GM19438 (cell line): Measurements from ENCODE around the gene HYI.

ENCODE experiments used
- ATAC-seq: cut with Tn5 transposase; IDR thresholded peaks from one replicate; pipeline ENCODE4 v1.9.1; 2021; ENCODE audit warnings: low read depth; ENCODE audit not compliant: unreplicated experiment

HYI gene

DNA sequence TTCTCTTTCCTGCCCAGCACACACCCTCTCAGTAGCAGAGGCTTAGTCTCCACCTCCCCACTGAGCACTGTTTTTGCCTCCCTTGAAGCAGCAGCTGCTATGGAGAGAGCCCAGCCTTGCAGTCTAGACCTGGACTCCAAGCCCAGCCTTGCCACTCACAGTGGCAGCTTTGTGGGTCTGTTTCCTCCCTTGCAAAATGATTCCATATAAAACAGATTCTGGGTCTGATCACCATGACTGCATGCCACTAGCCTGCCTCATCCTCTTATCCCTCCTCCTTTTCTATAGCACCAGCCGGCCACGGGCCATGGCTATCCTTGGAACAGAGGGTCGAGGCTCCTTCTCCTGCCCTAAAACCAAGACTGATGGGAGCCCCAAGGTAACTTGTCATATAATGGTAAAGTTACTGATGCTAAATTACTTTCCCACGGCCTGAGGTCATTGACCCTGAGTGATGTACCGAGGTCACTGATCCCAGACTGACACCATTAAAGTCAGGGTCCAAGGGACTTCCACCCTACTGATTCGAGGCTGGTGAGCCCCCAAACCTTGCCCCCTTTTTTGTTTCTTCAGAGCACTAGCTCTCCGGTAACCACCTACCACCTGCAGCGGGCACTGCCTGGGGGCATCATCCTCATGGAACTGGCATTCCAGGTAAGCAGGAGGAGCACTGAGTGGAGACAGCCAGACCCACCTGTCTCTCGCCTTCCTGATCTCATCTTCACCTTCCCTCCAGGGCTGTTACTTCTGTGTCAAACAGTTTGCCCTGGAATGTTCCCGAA, 7.9 kb downstream of the HYI start:
- no peak for ATAC-seq

DNA sequence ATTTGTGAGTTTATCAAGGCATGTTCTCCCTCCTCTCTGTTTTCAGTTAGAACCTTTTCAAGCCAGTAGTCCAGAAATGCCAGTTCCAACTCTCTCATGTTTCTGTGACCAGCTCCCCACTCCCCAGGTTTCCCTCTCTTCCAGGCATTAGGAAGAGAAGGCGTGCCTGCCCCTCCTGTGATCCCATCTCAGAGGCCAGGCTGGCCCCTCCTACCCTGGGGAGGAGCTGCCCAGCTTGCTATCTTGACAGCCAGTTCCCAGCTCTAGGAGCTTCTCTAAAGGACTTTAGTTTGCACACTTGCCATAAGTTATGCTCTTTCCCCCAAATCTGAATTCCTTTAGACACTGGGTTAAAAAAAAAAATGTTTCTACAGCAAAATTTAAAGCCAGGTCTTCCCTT, 8.9 kb downstream of the HYI start:
- ATAC-seq: no peak

DNA sequence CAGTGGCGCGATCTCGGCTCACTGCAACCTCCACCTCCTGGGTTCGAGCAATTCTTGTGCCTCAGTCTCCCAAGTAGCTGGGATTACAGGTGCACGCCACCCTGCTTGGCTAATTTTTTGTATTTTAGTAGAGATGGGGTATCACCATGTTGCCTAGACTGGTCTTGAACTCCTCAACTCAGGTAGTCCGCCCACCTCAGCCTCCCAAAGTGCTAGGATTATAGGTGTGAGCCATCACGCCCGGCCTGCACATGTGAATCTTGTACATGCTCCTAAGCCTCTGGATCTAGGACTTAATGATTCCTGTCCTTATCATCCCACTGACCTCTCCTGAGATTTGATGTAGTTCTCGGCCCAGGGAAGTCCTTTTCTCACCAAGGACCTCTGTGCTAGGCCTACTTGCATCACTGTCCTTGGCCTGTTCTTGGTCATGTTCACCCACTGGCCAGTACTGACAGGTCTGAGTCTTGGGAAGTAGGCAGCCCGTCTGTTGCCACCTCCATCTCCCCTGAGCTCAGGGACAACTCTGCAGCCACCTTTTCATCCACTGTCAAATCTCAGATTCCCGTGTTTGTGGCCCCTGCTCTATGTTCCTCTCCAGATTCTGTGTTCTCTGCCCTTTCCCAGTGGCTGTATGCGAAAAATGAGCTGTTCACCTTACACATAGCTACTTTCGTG, 9.4 kb downstream of the HYI start:
- no peak for ATAC-seq

DNA sequence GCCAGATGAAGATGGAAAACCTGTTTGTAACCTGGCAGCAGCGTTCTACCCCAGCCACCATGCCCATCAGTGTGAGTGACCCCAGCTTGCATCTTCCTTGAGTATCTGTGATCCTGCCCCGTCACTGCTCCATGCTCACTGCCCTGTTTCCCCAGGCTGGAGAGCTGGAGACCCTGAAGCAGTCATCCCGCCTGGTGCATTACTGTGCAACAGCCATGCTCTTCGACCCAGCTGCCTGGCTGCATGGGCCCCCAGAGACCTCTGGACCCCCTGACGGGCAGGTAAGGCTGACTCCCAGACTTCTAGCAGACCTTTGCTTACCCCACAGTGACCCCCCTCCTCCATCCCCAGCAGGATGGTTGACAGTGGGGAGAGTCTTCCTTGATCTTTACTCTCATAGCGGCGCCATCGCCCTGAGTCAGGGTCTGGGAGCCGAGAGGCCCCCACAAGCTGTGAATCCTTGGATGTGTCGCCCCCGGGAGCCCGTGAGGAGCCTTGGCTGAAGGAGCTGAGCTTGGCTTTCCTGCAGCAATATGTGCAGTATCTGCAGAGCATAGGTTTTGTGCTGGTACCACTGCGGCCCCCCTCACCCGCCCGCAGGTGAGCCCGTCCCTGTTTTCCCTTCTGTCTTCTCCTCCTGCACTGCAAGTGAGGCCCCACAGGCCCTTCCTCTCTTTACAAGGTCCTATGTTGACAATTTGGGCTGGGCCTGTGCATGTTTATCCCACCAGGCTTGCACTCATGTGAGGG, 10.4 kb downstream of the HYI start:
- no peak for ATAC-seq

DNA sequence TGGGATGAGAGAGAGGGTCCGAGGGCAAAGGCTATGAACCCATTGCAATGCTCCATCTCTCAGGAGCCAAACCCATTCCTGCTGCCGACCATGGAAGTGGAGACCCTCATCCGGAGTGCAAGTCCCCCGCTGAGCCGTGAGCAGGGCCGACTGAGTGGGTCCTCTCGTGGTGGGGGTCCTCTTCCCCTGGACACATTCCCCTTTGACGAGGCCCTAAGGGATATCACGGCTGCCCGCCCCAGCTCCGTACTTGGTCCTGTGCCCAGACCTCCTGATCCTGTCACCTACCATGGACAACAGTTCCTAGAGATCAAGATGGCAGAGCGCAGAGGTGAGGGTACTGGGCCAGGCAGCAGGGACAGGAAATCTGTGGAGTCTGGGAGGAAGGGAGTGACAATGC, 11.0 kb downstream of the HYI start:
- ATAC-seq: no peak

DNA sequence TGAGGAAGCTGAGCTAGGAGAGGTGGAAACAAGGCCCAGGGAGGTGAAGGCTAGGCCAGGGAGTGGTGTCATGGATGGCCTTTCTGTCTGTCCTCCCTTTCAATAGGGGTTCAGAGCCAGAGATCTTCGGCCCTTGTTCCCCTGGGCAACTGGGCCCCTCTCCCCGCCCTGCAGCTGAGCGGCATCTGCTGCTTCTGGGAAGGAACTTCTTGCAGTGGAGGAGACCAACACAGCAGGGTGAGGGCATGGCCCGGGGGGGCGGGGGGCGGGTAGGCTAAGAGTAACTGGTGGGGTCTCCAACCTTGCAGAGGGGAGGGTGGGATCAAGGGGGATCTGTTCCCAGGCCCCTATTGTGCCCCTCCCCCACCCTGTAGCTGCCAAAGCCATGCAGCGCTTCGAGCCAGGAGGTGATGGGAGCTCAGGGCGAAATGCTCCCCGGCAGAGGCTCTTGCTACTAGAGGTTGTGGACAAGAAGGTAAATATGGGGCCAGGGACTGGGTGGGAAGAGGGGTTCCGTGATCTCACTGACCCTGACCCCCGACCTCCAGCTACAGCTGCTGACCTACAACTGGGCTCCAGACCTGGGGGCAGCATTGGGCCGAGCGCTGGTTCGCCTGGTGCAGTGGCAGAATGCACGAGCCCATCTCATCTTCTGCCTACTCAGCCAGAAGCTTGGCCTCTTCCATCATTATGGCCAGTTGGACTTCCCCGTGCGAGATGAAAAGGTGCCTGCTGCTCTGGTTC, 11.7 kb downstream of the HYI start:
- ATAC-seq: no peak

DNA sequence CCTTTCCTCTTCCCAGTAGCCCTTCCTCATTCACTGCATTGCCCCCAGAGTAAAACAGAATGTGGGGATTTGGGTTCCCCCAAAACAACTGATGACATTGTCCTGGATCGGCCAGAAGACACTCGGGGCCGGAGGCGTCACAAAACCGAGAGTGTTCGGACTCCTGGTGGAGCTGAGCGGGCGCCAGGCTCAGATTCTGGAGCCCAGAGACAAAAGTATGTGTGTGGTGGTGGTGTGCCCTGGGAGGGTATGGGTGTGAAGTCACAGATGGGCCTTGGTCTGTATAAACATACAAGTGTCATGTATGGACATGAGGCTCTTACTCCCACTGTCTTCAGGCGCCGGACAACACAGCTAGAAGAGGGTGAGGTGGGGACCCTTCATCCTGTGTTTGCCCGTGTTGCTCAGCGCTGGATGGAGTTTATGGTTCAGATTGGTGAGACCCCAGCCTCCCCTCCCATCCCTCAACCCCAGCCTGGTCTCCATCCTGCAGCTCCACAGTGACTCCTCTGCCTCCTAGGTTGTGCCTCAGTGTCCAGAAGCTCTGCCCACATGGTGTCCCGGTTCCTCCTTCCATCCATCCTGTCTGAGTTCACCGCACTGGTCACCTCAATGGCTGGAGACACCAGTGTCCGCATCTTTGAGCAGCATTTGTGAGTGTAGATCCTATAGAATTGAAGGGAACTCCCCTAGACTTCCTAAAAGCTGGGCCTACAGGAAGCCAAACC, 12.4 kb downstream of the HYI start:
- no peak for ATAC-seq

DNA sequence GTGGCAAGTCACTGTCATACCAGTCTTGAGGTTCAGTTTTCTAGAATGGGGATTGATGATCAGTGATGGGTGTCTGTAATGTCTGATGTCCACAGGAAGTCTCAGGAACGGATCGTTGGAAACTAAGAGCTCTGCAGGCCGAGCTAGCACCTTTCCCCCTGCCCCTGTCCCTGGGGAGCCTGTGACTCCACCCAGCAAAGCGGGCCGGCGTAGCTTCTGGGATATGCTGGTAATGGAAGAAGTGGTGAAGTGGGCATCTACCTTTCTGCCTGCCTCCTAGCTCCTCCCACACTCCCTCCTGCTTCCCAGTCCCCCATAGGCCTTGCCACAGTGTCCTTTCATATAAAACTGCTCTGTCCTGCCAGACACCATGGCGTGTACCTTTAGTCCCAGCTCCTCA, 13.4 kb downstream of the HYI start:
- no peak for ATAC-seq

DNA sequence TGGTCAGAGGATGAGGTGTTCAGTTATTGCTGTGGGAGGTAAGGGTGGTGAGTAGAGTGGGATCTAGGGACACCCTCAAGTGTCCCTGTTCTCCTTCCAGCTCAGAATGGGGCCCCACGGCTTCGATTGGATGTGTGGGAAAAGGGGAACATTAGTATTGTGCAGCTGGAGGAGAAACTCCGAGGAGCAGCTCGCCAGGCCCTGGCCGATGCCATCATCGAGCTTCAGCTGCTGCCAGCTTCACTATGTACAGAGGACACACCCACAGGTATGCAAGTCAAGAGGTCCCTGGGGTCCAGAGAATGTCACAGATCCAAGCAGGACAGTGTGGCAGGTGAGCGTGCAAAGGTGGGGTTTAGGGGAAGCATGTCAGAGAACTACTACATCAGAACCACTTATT, 13.9 kb downstream of the HYI start:
- no peak for ATAC-seq

DNA sequence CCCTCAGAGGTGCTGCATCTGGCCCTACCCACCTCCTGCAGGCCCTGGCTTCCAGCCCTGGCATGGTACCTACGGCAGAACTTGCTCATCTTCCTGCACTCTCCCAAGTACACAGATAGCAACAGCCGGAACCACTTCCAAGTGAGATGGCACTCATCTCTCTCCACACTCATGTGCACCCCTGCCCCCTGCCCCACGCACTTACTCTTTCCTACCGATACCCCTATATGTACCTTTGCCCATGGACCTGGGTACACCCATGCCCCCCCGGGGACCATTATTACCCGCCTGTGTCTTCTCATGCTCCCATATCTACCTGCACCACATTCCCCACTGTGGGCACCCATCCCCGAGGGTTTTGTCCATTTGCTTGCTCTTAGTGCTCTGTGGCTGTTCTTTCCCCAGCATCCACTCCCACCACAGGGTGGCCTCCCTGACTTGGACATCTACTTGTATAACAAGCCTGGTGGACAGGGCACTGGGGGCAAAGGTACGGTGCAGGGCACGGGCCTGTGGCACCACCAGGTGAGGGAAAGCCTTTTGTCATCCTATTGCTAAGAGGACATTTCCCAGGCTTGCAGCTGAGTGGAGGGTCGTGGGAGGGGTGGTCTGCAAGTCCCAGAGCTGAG, 14.7 kb downstream of the HYI start:
- ATAC-seq: no peak

DNA sequence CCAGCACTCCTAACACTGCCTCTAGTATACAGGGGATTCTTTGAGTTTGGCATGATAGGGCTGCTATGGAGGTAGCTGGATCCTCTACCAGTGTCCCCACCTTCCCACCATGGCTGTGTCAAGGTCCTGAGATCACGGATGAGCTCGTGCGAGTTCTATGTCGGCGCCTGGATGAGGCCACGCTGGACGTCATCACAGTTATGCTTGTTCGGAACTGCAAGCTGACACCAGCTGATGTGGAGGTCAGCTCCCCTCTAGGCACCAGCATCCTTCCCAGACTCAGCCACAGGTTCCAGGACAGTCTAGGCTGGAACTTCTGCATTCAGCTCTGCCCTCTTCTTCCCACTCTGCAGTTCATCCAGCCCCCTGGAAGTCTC, 15.2 kb downstream of the HYI start:
- ATAC-seq: no peak

DNA sequence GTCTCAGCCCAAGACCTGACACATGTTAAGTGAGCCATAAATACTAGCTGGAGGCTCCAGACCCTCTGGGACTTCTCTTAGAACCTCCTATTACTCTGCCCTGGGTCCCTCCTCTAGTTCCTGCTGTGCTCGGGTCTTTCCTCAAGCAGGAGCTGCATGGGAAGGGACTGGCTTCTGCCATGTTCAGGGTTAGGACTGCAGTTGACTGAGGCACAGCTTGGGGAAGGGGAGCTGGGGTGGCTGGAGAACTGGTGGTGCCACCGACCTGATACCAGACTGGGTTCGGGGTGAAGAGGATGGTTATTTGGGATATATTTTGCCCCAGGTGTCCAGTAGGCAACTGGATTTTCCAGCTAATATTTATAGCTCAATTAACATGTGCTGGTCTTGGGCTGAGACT, 15.7 kb downstream of the HYI start:
- ATAC-seq: no peak

DNA sequence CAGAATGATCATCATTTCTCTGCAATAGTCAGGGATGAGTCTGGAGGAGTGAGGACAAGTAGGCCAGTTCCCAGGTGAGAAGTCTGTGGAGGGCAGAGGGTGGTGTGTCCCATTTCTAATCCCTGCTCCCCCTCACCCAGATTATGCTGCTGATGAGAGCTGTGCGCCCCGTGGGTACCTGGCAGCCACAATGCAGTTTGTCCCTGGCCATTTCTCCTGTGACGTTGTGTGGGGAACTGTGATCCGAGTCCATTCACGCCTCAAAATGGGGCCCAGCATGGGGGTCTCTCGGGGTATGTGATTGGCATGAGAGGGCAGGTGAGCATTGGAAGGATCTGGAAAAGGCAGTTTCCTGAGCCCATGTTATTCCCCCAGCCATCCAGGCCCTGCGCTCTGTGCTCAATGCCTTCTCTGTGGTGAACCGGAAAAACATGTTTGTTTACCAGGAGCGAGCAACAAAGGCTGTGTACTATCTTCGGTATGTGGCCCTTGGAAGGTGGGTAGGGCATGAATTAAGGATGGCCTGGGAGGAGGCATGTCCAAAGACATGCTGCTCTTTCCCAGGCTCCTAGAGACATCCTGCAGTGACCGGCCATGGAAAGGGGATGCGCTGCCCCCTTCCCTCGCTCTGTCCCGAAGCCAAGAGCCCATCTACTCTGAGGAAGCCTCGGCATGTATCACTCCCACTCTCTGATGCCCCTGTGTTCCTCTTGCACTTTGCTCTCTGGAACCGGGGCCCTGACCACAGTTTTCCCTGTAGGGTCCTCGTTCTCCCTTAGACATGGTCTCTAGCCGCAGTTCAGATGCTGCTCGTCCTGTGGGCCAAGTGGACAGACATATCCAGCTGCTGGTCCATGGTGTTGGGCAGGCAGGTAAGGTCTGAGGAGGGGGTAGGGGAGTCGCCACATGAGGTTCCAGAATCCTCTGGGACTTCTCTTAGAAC, 16.4 kb downstream of the HYI start:
- no peak for ATAC-seq

DNA sequence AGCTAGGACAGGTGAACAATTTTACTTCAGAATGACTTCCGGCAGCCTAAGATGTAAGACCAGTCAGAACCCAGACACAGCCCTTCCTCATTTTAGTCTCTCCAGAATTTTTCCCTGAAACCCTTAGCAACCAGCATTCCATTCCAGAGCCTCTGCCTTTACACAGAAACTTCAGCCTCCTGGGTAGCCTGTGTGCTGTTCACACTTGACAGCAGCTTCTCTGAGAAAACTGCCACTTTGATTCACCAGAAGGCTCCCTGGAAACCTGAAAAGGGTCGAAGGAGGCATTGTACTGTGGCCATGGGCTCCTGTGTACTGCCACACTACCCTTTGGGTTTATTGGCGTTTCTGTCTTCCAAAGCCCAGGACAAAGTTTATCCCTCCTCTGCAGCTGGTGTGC, 17.4 kb downstream of the HYI start:
- ATAC-seq: no peak

DNA sequence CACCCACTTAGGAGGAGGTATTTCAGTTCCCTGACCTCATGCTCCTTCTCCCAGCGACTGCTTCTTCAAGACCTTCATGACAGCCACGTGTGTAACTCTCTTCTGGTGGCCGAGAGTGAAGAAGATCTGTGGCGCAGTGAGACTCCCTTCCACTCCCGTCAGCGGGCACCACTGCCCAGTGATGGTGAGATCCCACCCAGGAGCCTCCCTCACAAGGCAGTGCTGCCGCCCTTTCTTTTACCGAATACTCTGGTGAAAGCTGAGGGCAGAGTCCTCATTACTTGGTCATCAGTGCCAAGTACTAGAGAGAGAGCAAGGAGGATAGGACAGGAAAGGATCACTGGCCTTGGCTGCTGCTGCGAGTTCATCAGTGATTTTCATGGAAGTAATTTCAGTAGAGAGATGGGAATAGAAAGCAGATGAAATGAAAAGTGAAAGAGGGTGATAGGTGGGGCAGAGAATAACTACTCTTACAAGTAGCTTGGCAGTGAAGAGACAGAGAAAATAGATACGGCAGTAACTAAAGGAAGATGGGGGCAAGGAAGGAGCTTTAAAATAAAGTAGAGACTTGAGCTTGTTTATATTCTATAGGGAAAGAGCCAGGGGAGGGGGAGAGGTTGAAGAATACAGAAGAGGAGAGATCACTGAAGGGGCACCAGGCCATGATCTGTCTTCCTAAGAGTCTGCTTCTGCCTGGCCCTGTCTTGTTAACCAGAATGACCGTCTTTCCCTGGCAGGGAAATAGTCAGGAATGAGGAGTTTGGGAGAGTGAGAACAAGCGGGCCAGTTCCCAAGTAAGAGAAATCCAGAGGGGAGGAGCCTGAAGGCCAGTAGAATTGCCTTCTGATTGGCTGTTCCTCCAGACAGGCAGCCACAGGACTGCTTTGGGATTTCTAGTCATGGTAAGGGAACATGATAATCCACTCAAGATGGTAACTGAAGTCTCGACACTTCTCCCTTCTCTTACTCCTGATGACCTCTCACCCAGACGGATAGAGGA, 18.3 kb downstream of the HYI start:
- no peak for ATAC-seq

DNA sequence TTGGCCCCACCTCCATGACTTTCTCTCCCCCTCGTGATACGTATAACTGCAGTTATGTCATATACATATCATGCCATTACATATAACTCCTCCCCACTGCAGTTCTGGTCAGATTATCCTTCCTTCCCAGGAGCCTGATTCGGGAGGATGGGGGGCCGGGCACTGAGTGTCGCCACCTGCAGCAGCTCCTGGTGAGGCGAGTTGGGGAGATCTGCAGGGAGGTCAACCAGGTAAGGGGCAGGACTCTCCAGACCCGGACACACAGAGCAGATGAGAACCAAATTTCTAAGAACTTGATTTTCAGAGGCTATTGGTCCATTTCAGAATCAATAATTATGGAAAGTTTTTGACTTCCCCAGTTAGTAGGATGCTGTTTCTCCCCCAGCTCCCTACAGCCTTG, 19.5 kb downstream of the HYI start:
- no peak for ATAC-seq

DNA sequence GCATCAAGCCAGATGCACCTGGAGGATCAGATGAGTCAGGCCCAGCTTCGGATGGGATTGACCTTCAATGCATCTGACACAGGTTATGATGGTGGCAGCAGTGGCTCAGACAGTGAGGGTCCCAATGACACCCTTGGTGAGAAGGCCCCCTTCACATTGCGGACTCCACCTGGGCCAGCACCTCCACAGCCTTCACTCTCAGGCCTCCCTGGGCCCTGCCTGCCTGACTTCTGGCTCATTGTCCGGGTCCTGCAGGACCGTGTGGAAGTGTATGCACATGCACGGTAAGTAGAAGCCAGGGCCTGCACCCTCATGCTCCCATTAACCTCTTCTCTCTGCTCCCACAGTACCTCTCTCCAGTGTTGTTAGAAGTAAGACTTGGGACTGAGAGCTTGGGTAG, 20.8 kb downstream of the HYI start:
- no peak for ATAC-seq
